ENCODE measurements around the gene KLF7.

Gene KLF7

DNA sequence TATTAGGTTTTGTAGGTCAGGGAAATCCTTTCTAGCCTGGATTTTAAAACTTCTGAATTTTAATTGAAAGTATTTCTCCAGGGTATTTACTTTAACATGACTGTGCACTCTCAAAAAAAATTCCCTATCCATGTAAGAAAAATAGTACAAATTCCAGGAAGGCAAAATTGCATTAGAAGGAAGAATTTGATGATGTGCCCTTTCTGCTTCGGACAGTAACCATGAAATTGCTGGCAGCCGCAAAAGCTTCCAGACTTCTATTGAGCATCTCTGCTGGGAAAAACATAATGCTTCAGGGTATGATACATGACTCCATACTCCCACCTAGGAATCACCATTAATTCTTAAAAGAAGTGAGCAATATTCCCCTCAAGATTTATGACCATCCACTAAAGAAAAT lies 17.2 kb upstream of the KLF7 start:
- Histone ChIP-seq H4K20me1 (ENCODE audit: low read depth, low read length) (no peaks in the 10 kb centered on the region), H3K9me3 (ENCODE audit: insufficient read depth, low read length) (no peaks in the 10 kb centered on the region), H3K27ac (ENCODE audit: low read depth, low read length) (no peak overlapping the region), H3K36me3 (ENCODE audit: low read length) (no peaks in the 10 kb centered on the region), H3K9ac (ENCODE audit: low read length) (no peak overlapping the region), H3F3A (ENCODE audit: insufficient read depth) (no peaks in the 10 kb centered on the region), H2AFZ (ENCODE audit: low read depth, low read length, severe bottlenecking) (no peak overlapping the region), H3K9me2 (replicated peaks; ENCODE audit: insufficient read depth, low read length) (no peaks in the 10 kb centered on the region), H3K79me2 (ENCODE audit: insufficient read depth, low read length) (no peaks in the 10 kb centered on the region), H3K27me3 (ENCODE audit: low read length) (no peaks in the 10 kb centered on the region), H3K4me2 (ENCODE audit: low read depth, low read length, poor library complexity, severe bottlenecking) (no peak overlapping the region), H3K4me3 (ENCODE audit: insufficient read depth, low read length, poor library complexity, severe bottlenecking) (no peak overlapping the region)
- TF ChIP-seq, protein P1, sequence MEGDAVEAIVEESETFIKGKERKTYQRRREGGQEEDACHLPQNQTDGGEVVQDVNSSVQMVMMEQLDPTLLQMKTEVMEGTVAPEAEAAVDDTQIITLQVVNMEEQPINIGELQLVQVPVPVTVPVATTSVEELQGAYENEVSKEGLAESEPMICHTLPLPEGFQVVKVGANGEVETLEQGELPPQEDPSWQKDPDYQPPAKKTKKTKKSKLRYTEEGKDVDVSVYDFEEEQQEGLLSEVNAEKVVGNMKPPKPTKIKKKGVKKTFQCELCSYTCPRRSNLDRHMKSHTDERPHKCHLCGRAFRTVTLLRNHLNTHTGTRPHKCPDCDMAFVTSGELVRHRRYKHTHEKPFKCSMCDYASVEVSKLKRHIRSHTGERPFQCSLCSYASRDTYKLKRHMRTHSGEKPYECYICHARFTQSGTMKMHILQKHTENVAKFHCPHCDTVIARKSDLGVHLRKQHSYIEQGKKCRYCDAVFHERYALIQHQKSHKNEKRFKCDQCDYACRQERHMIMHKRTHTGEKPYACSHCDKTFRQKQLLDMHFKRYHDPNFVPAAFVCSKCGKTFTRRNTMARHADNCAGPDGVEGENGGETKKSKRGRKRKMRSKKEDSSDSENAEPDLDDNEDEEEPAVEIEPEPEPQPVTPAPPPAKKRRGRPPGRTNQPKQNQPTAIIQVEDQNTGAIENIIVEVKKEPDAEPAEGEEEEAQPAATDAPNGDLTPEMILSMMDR (IDR thresholded peaks at IDR 0.05; ENCODE audit: insufficient read depth, low read length, poor library complexity, severe bottlenecking): no peak
- TF ChIP-seq EZH2phosphoT487 (conservative IDR thresholded peaks at IDR 0.05; ENCODE audit: low read length): no peak

DNA sequence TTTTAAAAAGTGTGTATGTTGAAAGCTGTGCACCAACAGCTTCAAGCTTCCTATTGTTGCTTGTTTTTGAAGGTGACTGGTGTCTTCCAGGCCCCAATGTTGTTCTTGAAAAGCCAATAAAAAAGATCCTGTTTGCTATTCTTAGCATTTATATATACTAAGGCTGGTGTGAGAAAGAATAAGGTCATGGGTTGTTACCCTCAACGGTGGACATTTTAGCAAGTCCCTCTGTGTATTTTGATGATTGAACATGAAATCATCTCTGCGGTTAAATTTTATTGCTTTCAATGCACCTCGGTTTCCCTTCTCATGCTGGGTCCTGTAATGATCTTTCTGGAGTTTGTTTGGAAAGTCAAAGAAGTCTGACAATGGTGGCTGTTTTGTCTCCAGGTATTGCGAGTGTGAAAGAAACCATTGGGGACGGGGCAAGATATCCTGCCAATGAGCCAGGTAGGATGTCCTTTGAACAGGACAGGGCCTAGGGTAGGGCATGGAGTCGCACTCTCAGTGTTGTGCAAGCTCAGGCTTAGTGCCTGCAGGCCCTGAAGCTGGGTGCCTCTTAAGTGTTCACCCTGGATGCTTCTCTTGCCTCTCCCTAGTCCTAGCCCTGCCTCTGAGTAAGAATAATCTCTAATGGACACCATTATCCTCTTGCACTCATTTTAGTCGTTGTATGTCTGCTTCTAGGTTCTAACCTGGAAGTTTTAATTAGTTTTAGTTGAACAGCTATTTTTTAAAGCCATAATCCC lies 16.0 kb upstream of the KLF7 start:
- Histone ChIP-seq H3K27me3 (ENCODE audit: low read length) (no peaks in the 10 kb centered on the region), H3F3A (ENCODE audit: insufficient read depth) (no peaks in the 10 kb centered on the region), H3K4me3 (ENCODE audit: insufficient read depth, low read length, poor library complexity, severe bottlenecking) (no peak overlapping the region), H2AFZ (ENCODE audit: low read depth, low read length, severe bottlenecking) (no peak overlapping the region), H3K27ac (ENCODE audit: low read depth, low read length) (no peak overlapping the region), H3K9me3 (ENCODE audit: insufficient read depth, low read length) (no peaks in the 10 kb centered on the region), H3K9me2 (replicated peaks; ENCODE audit: insufficient read depth, low read length) (no peaks in the 10 kb centered on the region), H3K79me2 (ENCODE audit: insufficient read depth, low read length) (no peaks in the 10 kb centered on the region), H3K9ac (ENCODE audit: low read length) (no peak overlapping the region), H3K4me2 (ENCODE audit: low read depth, low read length, poor library complexity, severe bottlenecking) (no peak overlapping the region), H4K20me1 (ENCODE audit: low read depth, low read length) (no peaks in the 10 kb centered on the region), H3K36me3 (ENCODE audit: low read length) (no peaks in the 10 kb centered on the region)
- TF ChIP-seq EZH2phosphoT487 (conservative IDR thresholded peaks at IDR 0.05; ENCODE audit: low read length): no peak
- TF ChIP-seq, protein P1 (IDR thresholded peaks at IDR 0.05; ENCODE audit: insufficient read depth, low read length, poor library complexity, severe bottlenecking): no peak

DNA sequence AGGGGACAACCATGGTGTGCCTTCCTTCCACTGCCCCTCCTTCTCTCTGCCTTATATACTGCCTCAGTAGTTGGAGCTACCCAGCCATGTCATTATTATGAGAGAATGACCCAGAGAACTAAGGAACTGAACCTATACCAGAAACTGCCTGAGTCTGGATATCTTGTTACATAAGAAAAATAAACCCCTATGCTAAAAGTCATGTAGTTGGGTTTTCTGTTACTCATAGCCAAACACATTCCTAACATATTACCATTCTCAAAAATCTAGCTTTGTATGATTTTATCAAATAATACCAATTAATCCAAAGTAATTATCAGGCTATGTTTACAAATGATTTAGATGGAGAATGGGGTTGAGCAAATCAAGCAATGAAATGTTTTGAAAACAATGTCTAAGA lies 15.0 kb upstream of the KLF7 start:
- Histone ChIP-seq H4K20me1 (ENCODE audit: low read depth, low read length) (no peaks in the 10 kb centered on the region), H2AFZ (ENCODE audit: low read depth, low read length, severe bottlenecking) (no peak overlapping the region), H3K9ac (ENCODE audit: low read length) (no peak overlapping the region), H3K27ac (ENCODE audit: low read depth, low read length) (no peak overlapping the region), H3K36me3 (ENCODE audit: low read length) (no peaks in the 10 kb centered on the region), H3K9me2 (replicated peaks; ENCODE audit: insufficient read depth, low read length) (no peaks in the 10 kb centered on the region), H3F3A (ENCODE audit: insufficient read depth) (no peaks in the 10 kb centered on the region), H3K4me2 (ENCODE audit: low read depth, low read length, poor library complexity, severe bottlenecking) (no peak overlapping the region), H3K79me2 (ENCODE audit: insufficient read depth, low read length) (no peaks in the 10 kb centered on the region), H3K9me3 (ENCODE audit: insufficient read depth, low read length) (no peaks in the 10 kb centered on the region), H3K27me3 (ENCODE audit: low read length) (no peaks in the 10 kb centered on the region), H3K4me3 (ENCODE audit: insufficient read depth, low read length, poor library complexity, severe bottlenecking) (no peak overlapping the region)
- TF ChIP-seq, protein P1 (IDR thresholded peaks at IDR 0.05; ENCODE audit: insufficient read depth, low read length, poor library complexity, severe bottlenecking): no peak
- no peak for TF ChIP-seq EZH2phosphoT487 (conservative IDR thresholded peaks at IDR 0.05; ENCODE audit: low read length)
